Spinal cord (tissue), 10 donors: ENCODE data around the gene FOXL3. TPM values are rescaled to one million over a fixed set of nuclear protein-coding genes. Genes with fewer than 3 reads are reported as not detected.

Experiments
- DNase-seq, 6 donors: peaks; one replicate each; pipeline versions ENCODE4 v3.0.0 to v3.0.0-alpha.2; 2013 to 2015; ENCODE audit warnings: low spot score in 6 of 6, low read depth in 4 of 6
- H3K27ac ChIP-seq: one replicate; pipeline ENCODE4 v1.5.1; 2013; ENCODE audit warnings: low read depth, low read length, control low read depth
- H3K27me3 ChIP-seq: one replicate; pipeline ENCODE4 v1.6.1; 2013; ENCODE audit warnings: low read length; ENCODE audit not compliant: control insufficient read depth, insufficient read depth
- H3K36me3 ChIP-seq: one replicate; pipeline ENCODE4 v1.6.1; 2013; ENCODE audit warnings: low read length; ENCODE audit not compliant: control insufficient read depth, insufficient read depth
- H3K4me1 ChIP-seq: one replicate; pipeline ENCODE4 v1.6.1; 2013; ENCODE audit warnings: low read length; ENCODE audit not compliant: control insufficient read depth, insufficient read depth
- H3K4me3 ChIP-seq: one replicate; pipeline ENCODE4 v1.5.1; 2013; ENCODE audit warnings: low read depth, low read length, control low read depth
- H3K9me3 ChIP-seq: one replicate; pipeline ENCODE4 v1.6.1; 2013; ENCODE audit warnings: low read length; ENCODE audit not compliant: control insufficient read depth, insufficient read depth
- WGBS: methylation state at CpG from one replicate; pipeline ENCODE4 v1.1.5; 2013; ENCODE audit warnings: missing lambda C conversion rate; ENCODE audit not compliant: insufficient coverage; 5-methylcytosine and 5-hydroxymethylcytosine counted together
- polyA plus RNA-seq, 2 donors: library from polyadenylated mRNA; unstranded; fragments of 120-200 nt; gene quantifications; one replicate each; pipeline ENCODE4 v1.2.1, GENCODE V29; 2013; ENCODE audit not compliant: insufficient read length in 2 of 2
- total RNA-seq, 2 donors: library from RNA; depleted of rRNA in 1 of 2; stranded (reverse); fragments of 120-200 nt in 1 of 2; fragments of >200 nt in 1 of 2; gene quantifications; one replicate each; pipeline versions ENCODE4 v1.2.3 to v1.2.4, GENCODE V29; 2013 to 2014
- donor health status: healthy.

FOXL3 gene
- total and polyA plus RNA-seq, 4 donors, result 0.33 TPM; not detected in 3

DNA sequence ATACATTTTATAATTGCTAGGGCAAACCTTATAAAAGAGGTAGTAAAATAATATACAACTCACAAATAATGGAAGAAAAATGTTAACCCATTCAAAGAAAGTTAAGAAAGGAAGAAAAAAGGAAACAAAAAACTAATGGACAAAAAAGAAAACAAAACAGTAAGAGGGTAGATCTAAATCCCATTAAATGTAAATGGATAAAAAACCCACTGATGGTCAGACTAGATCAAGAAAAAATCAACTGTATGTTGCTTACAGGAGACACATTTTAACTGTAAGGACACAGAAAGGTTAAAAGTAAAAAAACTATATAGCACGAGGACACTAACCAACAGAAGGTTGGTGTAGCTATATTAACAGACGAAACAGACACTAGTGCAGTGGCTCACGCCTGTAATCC lies 18.0 kb downstream of the FOXL3 start:
- Histone ChIP-seq H3K9me3 (no peaks in the 10 kb centered on the region), H3K4me3 (no peak overlapping the region), H3K4me1 (no peaks in the 10 kb centered on the region), H3K27ac (no peak overlapping the region), H3K36me3 (no peaks in the 10 kb centered on the region), H3K27me3 (peaks cover 2% of the 10 kb centered on the region)
- no CpG with 5 or more reads among the region's 3 CpGs for WGBS
- DNase-seq, result no peak

DNA sequence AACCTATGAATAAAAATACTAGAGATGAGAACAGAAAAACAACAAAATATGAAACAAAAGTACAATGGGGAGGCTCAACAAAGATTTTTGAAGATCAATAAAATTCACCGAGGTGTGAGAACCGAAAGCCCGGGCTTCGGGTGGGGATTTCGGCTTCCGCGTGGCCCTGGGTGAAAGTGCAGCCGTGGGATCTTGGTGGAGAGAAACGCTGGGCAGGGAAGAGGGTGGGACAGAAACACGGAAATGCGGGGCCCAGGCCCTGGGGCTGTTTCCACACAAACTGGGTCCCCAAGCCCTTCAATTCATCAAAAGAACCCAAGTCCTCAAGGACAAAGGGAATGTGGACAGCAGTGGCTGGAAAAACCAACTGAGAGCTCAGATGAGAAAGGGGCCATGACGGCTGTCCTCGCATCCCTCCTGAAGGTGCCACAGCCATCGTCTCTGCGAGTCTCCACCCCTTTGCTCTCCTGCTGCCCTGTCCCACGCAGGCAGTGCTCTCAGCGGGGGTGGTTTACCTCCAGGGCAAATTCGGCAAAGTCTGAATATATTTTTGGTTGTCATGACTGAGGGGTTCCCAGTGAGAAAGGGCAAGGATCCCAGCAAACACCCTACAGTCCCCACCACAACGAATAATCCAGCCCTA lies 19.7 kb downstream of the FOXL3 start:
- no peaks in the 10 kb centered on the region for H3K9me3 ChIP-seq
- H3K4me3 ChIP-seq, result no peak overlapping the region
- no peak for DNase-seq
- peaks cover 4% of the 10 kb centered on the region for H3K27me3 ChIP-seq
- H3K27ac ChIP-seq, result no peak overlapping the region
- 91% methylated on average over 13 of the region's 19 CpGs for WGBS
- no peaks in the 10 kb centered on the region for H3K4me1 ChIP-seq
- no peaks in the 10 kb centered on the region for H3K36me3 ChIP-seq

DNA sequence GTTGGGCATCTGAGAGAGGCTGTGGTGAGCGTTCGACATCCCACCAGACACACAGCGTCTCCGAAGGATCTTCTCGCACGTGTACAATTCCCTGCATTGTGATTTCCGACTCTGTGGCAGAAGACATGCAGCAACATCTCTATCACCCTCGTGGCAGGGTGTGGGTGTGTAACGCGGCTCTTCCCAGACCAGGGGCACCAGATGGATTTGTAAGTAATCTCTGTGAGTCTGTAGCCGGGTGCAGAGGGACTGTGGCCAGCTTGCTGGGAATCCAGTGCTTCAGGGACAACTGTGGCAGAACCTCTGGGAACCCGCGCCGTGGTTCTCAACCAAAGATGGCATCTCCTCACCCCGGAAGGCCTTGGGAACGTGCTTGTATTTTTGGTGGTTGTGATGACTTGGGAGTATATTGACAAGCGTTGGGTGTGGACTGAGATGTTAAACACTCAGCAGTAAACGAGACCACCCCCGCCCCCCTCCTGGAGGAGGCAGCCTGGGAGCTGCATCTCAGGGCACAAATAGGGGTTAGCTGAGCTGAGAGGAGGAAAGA lies 21.2 kb downstream of the FOXL3 start:
- Histone ChIP-seq H3K27ac (no peak overlapping the region), H3K9me3 (no peaks in the 10 kb centered on the region), H3K4me1 (no peaks in the 10 kb centered on the region), H3K4me3 (no peak overlapping the region), H3K36me3 (no peaks in the 10 kb centered on the region), H3K27me3 (peaks cover 4% of the 10 kb centered on the region)
- no peak for DNase-seq
- 83% methylated on average over 15 of the region's 19 CpGs for WGBS

DNA sequence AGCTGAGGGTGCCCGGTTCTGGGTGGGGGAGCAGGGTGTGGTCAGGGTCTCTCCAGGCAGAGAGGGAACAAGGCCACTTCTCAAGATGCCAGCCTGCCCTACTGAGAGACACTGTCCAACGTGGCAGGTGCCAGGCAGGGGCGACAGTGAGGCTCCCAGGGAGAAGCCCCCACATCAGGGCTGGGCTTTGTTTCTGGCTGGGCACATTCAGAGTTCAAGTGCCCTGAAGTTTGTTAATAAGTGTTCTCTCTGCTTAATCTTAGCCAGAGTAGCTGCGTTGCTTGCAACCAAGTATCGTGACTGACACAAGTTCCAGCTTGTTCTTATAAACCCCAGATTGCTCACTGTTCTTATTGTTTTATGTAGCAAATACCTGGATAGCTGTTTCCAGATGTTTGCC lies 21.8 kb downstream of the FOXL3 start:
- no peak for DNase-seq
- no peak overlapping the region for H3K4me3 ChIP-seq
- H3K36me3 ChIP-seq, result no peaks in the 10 kb centered on the region
- H3K27me3 ChIP-seq, result peaks cover 4% of the 10 kb centered on the region
- no peaks in the 10 kb centered on the region for H3K4me1 ChIP-seq
- H3K27ac ChIP-seq, result no peak overlapping the region
- H3K9me3 ChIP-seq, result no peaks in the 10 kb centered on the region
- WGBS, result 40% methylated on average over 3 of the region's 5 CpGs

DNA sequence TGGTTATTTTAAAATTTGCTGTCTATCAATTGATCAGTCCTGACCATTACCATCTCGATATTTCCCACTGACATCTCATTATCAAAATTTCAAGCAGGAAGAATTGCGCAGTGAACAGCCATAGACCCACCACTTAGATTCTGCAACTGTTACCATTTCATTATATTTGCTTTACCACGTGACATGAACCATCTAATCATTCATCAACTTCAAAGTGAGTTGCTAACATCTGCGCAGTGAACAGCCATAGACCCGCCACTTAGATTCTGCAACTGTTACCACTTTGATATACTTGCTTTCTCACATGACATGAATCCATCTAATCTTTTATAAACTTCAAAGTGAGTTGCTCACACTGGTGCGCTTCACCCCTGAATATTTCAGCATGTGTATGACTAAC lies 22.5 kb downstream of the FOXL3 start:
- no peaks in the 10 kb centered on the region for H3K4me1 ChIP-seq
- H3K9me3 ChIP-seq, result no peaks in the 10 kb centered on the region
- WGBS, result 79% methylated on average over 5 of the region's 6 CpGs
- no peak overlapping the region for H3K4me3 ChIP-seq
- H3K27ac ChIP-seq, result no peak overlapping the region
- no peaks in the 10 kb centered on the region for H3K36me3 ChIP-seq
- DNase-seq, result no peak
- H3K27me3 ChIP-seq, result peaks cover 4% of the 10 kb centered on the region

DNA sequence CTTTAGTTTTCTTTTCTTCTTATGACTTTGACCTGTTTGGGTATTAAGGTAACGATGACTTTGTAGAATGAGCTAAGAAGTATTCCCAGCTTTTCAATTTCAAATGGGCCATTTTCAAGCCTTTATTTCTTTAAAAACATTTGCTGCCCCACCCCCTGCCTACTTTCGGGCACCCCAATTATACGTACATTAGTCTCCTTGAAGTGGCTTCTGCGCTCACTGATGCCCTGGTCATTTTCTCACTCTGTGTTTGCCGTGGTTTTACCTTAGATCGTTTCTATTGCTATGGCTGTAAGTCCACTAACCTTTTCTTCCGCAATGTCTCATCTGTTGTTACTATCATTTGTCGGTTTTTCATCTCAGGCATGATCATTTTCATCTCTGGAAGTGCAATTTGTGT lies 24.9 kb downstream of the FOXL3 start:
- no peak for DNase-seq
- no peaks in the 10 kb centered on the region for H3K9me3 ChIP-seq
- 88% methylated on average over 5 of the region's 8 CpGs for WGBS
- no peaks in the 10 kb centered on the region for H3K4me1 ChIP-seq
- H3K4me3 ChIP-seq, result no peak overlapping the region
- H3K27ac ChIP-seq, result no peak overlapping the region
- peaks cover 4% of the 10 kb centered on the region for H3K27me3 ChIP-seq
- H3K36me3 ChIP-seq, result no peaks in the 10 kb centered on the region

DNA sequence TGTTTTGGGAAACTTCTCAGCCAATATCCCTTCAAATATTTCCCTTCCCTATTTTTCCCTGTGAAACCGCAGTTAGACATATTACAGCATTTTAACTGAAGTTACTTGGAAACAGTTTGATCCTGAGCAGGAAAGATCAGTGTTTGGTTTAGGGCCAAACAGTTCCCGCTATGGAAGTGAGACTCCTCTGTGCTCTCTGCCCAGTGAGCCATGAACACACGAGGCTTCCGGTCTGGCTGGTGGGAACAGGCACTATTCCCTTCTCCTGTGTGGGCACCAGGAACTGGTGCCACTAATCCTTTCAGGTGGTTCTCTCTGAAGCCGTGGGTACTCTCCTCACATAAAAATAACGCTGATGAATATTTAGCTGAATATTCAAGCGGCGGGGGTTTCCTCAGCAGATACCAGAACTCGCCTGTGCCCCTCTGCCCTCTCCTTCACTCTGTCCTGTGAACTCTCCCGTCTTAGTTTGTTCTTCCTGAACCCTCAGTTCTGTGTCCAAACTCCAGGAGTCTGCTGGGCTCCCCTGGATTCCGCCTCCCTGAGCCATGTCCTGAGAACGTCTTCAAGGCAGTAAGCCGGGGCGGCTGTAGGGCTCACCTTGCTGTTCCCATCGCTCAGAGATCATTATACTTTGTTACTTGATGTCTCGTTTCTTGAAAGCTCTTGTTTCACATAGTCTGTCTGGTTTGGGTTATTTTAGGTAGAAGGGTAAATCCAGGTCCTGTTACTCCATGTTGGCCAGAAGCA lies 25.7 kb downstream of the FOXL3 start:
- H3K36me3 ChIP-seq, result no peaks in the 10 kb centered on the region
- no peaks in the 10 kb centered on the region for H3K4me1 ChIP-seq
- no peak overlapping the region for H3K27ac ChIP-seq
- peaks cover 4% of the 10 kb centered on the region for H3K27me3 ChIP-seq
- WGBS, result 84% methylated on average over 13 of the region's 16 CpGs
- no peak overlapping the region for H3K4me3 ChIP-seq
- no peak for DNase-seq
- no peaks in the 10 kb centered on the region for H3K9me3 ChIP-seq

DNA sequence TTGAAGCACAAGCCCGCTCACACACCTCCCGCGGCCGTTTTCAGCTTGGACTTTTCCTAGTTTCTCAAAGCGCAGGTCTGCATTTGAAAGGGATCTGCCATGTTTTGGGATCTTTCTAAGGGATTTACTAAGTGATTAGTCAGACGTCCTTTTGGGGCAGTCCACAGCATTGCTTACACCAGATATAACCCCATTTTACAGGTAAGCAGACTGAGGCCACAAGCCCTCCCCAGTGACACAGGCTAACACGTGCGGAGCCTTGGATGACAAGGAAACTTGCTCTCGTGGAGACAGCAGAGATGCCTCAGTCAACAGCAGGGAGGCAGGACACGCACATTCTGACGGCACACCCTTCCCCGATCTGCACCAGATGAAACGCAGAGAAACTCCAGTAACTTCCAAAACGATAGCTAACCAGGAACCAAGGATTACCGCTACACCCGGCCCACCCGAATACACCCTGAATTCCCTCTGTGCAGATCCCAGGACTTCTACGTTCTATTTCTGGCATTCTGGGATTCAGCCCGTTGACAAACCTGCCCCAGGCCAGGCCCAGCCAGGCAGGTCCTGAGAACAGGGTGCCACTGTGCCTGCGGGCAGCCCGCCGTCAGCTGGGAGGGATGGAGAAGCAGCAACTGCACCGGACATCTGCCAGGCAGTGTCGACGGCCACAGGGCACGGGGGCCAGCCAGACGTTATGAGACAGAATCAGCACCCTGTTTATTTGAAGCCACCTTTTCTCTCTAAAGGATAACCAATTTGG lies 27.9 kb downstream of the FOXL3 start:
- H3K27ac ChIP-seq, result no peak overlapping the region
- no peak for DNase-seq
- peaks cover 2% of the 10 kb centered on the region for H3K27me3 ChIP-seq
- H3K4me1 ChIP-seq, result peaks cover 13% of the 10 kb centered on the region
- no peaks in the 10 kb centered on the region for H3K36me3 ChIP-seq
- 88% methylated on average over 23 of the region's 27 CpGs for WGBS
- H3K4me3 ChIP-seq, result no peak overlapping the region
- H3K9me3 ChIP-seq, result no peaks in the 10 kb centered on the region

DNA sequence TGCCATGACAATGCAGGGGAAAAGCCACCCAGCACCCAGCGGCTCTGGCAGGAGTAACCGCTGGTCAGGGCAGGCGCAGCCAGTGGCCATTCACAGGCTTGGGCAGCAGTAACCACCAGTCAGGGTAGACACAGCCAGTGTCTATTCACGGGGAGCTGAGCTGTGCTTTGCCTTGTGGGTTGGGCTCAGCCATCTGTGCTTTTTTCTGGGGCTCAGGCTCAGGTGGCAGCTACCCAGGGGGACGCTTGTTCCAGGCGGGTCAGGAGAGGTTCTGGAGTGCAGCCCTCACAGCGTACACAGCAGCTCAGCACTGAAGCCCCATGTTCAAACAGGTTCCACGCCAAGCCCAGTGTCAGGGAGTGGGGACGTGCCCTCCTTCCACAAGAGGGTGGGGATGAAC lies 28.5 kb downstream of the FOXL3 start:
- Histone ChIP-seq H3K27ac (no peak overlapping the region), H3K36me3 (no peaks in the 10 kb centered on the region), H3K27me3 (peaks cover 2% of the 10 kb centered on the region), H3K4me3 (no peak overlapping the region), H3K4me1 (peaks cover 19% of the 10 kb centered on the region), H3K9me3 (no peaks in the 10 kb centered on the region)
- 76% methylated on average over 8 of the region's 9 CpGs for WGBS
- no peak for DNase-seq
